ENCODE data around the gene NMNAT2. TPM values are rescaled to one million over a fixed set of nuclear protein-coding genes. Genes with fewer than 3 reads are reported as not detected.

The NMNAT2 gene
- total and polyA plus RNA-seq, 9 donors: 0.49 to 2.5 (median 0.98) TPM

DNA sequence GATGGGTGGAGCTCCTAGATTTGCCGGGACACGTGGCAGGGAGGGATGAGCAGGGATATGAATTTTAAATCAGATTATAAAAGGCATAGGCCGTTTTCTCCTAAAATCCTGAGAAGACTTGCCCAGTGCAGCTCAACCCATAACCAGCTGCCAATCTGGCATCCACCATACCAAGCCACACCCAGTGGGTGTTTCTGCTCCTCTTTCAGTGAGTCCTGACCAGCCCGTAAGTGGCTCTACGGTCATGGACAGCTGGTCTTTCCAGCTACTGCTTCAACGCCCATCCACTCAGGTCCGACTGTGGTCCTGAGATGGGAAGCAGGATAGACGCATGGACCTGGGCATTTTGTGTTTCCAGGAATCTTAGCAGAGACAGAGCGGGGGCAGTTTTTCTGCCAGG lies 124.9 kb downstream of the NMNAT2 start:
- Histone ChIP-seq H3K9me3 (replicated peaks; ENCODE audit: control insufficient read depth, low read depth, low read length) (peaks cover 3% of the 10 kb centered on the region), H3K27ac (ENCODE audit: low read length) (peak overlapping the region; percentile 51), H3K36me3 (ENCODE audit: control insufficient read depth, insufficient read depth, low read length) (no peaks in the 10 kb centered on the region), H3K4me1 (ENCODE audit: control insufficient read depth, insufficient read depth, low read length) (peaks cover 39% of the 10 kb centered on the region), H3K4me3 (ENCODE audit: low read length) (no peak overlapping the region), H3K27me3 (ENCODE audit: control insufficient read depth, insufficient read depth, low read length) (no peaks in the 10 kb centered on the region)
- DNase-seq: peak; percentile 49
- WGBS (ENCODE audit: insufficient coverage): 100% methylated on average over 5 of the region's 9 CpGs

DNA sequence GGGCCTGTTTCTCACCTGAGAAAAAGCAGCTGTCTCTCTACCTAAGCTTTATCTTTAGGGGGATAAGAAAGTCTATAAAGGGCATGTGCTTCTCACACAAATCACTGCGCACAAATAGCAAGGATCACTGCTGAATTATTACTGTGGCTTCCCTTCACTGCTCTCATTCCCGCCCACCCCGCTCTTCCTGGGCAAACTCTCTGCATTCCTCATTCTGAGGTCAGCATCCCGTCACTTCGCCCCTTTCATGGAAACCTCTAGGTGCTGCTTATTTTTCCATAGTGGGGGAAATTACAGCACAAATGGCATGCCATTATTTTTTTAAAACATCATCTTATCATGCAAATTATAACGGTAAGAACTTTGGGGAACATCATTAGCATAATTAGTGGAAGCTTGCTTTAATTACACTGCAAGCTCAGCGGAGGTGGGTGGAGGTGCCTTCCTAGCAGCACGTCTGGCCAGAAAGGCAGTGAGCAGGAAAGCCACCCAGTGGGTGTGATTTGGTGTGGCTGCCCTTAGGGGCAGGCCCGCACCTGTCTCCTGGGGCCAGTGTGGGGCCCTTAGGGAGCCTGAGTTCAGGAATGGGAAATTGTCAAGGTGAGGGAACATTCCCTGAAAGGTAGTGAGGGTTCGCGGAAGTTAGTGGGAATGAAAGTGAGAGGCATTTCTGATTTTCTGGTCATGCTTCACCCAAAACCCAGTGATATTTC lies 126.2 kb downstream of the NMNAT2 start:
- WGBS (ENCODE audit: insufficient coverage): 67% methylated on average over 6 of the region's 11 CpGs
- H3K4me3 ChIP-seq (ENCODE audit: low read length): no peak overlapping the region
- peak; percentile 88 for DNase-seq

DNA sequence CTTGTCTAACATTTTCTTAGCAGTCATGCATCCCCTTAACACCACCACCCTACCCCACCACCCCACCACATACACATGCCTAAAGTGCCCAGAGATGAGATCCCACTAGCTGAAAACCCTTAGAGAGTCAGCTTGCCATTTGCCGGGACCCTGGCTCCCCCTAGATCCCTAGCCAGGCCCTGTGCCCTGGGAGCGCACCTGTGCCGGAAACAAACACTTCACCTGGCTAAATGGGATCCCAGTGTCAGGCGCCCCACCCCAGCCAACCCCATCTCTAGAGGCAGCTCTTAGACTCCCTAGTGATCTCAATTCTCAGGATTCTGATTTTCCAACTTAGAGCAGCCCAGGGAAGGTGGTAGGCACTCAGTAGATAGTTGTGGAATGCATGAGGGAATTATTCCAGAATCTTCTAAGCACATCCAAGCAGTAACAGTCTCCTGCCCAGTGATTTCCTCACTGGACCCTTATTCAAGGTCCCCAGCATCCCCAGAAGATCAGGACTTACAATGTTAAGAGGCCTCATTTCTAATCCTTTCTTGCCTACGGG lies 126.9 kb downstream of the NMNAT2 start:
- H3K4me1 ChIP-seq (ENCODE audit: control insufficient read depth, insufficient read depth, low read length): peaks cover 59% of the 10 kb centered on the region
- peak overlapping the region; percentile 67 for H3K27ac ChIP-seq (ENCODE audit: low read length)
- H3K27me3 ChIP-seq (ENCODE audit: control insufficient read depth, insufficient read depth, low read length): no peaks in the 10 kb centered on the region
- peaks cover 3% of the 10 kb centered on the region for H3K9me3 ChIP-seq (replicated peaks; ENCODE audit: control insufficient read depth, low read depth, low read length)
- no peaks in the 10 kb centered on the region for H3K36me3 ChIP-seq (ENCODE audit: control insufficient read depth, insufficient read depth, low read length)
- H3K4me3 ChIP-seq (ENCODE audit: low read length): no peak overlapping the region
- DNase-seq: no peak
- 92% methylated on average over 2 of the region's 5 CpGs for WGBS (ENCODE audit: insufficient coverage)

More for the DNA sequence above, 126.2 kb downstream of the NMNAT2 start:
- Histone ChIP-seq H3K27me3 (ENCODE audit: control insufficient read depth, insufficient read depth, low read length) (no peaks in the 10 kb centered on the region), H3K4me1 (ENCODE audit: control insufficient read depth, insufficient read depth, low read length) (peaks cover 52% of the 10 kb centered on the region), H3K27ac (ENCODE audit: low read length) (peak overlapping the region; percentile 67), H3K9me3 (replicated peaks; ENCODE audit: control insufficient read depth, low read depth, low read length) (peaks cover 3% of the 10 kb centered on the region), H3K36me3 (ENCODE audit: control insufficient read depth, insufficient read depth, low read length) (no peaks in the 10 kb centered on the region)

DNA sequence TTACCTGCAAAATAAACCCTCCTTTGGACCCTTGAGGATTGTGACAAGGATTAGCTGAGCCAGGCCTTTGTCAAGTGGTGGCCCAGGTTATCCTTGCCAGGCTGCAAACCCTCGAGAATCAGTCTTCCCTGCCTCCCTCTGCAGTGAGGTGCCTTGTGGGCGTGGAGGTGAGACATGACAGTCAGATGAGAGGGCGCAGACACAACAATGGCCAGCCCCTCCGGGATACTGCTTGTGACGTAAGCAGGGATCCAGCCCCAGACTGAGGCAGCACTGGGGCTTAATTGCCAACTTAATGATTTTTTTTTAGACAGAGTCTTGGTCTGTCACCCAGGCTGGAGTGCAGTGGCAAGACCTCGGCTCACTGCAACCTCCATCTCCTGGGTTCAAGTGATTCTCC lies 127.6 kb downstream of the NMNAT2 start:
- Histone ChIP-seq H3K4me1 (ENCODE audit: control insufficient read depth, insufficient read depth, low read length) (peaks cover 61% of the 10 kb centered on the region), H3K27ac (ENCODE audit: low read length) (no peak overlapping the region), H3K4me3 (ENCODE audit: low read length) (no peak overlapping the region), H3K36me3 (ENCODE audit: control insufficient read depth, insufficient read depth, low read length) (no peaks in the 10 kb centered on the region), H3K9me3 (replicated peaks; ENCODE audit: control insufficient read depth, low read depth, low read length) (peaks cover 3% of the 10 kb centered on the region), H3K27me3 (ENCODE audit: control insufficient read depth, insufficient read depth, low read length) (no peaks in the 10 kb centered on the region)
- 89% methylated on average over 6 of the region's 6 CpGs for WGBS (ENCODE audit: insufficient coverage)
- no peak for DNase-seq

DNA sequence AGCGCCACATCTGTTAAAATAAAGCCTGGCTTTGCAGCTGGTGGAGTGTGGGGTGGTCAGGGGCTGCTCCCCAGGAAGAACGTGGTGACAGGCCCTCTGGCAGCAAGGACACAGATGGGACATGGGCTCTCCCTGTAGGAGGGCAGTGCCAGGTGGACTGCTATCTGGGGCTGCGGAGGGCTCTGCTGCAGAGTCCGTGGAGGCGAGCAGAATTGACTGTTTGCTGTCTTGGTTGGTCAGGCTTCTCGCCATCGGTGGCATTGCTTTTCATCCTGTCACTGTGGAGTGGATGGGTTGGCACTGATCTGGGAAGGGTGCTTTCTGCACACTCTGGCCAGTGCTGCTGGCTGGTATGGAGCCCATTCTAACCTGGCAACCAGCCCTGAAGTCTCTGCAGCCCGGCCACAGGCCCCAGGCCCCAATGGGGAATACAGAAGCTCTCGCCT lies 129.1 kb downstream of the NMNAT2 start:
- peaks cover 71% of the 10 kb centered on the region for H3K4me1 ChIP-seq (ENCODE audit: control insufficient read depth, insufficient read depth, low read length)
- H3K36me3 ChIP-seq (ENCODE audit: control insufficient read depth, insufficient read depth, low read length): no peaks in the 10 kb centered on the region
- H3K9me3 ChIP-seq (replicated peaks; ENCODE audit: control insufficient read depth, low read depth, low read length): peaks cover 3% of the 10 kb centered on the region
- DNase-seq: no peak
- no peak overlapping the region for H3K4me3 ChIP-seq (ENCODE audit: low read length)
- no peaks in the 10 kb centered on the region for H3K27me3 ChIP-seq (ENCODE audit: control insufficient read depth, insufficient read depth, low read length)
- WGBS (ENCODE audit: insufficient coverage): 77% methylated on average over 7 of the region's 9 CpGs
- peak overlapping the region; percentile 1 for H3K27ac ChIP-seq (ENCODE audit: low read length)

DNA sequence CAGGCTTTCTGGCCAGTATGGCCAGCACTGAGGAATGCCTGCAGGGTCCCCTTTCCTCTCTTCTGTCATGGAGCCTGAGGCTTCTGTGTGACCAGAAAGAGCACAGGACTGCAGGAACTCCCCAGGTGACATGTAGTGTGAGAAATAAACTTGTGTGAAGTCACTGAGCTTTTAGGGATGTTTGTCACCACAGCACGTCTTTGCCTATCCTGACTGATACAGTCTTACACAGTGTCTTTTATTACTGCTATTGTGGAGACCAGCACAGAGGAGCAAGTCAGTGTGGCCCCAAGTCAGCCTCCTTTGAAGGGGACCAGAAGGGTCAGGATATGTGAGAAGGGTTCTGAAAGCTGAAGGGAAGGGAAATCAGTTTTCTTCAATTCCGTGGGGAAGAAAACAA lies 129.6 kb downstream of the NMNAT2 start:
- Histone ChIP-seq H3K27ac (ENCODE audit: low read length) (peak overlapping the region; percentile 43), H3K9me3 (replicated peaks; ENCODE audit: control insufficient read depth, low read depth, low read length) (peaks cover 3% of the 10 kb centered on the region), H3K4me1 (ENCODE audit: control insufficient read depth, insufficient read depth, low read length) (peaks cover 76% of the 10 kb centered on the region), H3K4me3 (ENCODE audit: low read length) (no peak overlapping the region), H3K27me3 (ENCODE audit: control insufficient read depth, insufficient read depth, low read length) (no peaks in the 10 kb centered on the region), H3K36me3 (ENCODE audit: control insufficient read depth, insufficient read depth, low read length) (no peaks in the 10 kb centered on the region)
- no CpG with 5 or more reads among the region's 2 CpGs for WGBS (ENCODE audit: insufficient coverage)
- DNase-seq: no peak

DNA sequence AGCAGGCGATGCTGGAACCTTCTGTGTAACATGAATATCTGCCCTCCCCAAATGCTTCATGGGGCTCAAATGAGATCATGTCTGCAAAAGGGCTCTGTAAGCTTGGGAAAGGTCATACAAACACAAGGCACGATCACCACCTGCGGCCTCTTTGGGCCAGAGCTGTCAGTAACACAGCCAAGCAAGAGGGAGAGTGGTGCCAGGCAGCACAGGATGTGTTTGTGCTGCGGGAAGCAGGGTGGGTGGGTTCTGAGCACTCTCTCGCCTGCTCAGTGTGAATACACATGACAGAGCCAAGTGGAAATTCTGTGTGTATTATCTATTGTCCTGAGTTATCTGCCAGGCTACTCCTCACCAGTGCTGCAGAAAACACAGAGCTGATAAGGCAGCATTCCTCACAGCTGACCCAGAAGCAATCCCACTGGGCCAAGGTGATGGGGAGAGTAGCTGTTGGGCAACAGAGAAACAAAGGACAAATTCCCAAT lies 130.9 kb downstream of the NMNAT2 start:
- 20% methylated on average over 1 of the region's 5 CpGs for WGBS (ENCODE audit: insufficient coverage)
- DNase-seq: peak; percentile 71
- Histone ChIP-seq H3K4me3 (ENCODE audit: low read length) (no peak overlapping the region), H3K27ac (ENCODE audit: low read length) (peak overlapping the region; percentile 67), H3K4me1 (ENCODE audit: control insufficient read depth, insufficient read depth, low read length) (peaks cover 76% of the 10 kb centered on the region), H3K36me3 (ENCODE audit: control insufficient read depth, insufficient read depth, low read length) (no peaks in the 10 kb centered on the region), H3K9me3 (replicated peaks; ENCODE audit: control insufficient read depth, low read depth, low read length) (peaks cover 3% of the 10 kb centered on the region), H3K27me3 (ENCODE audit: control insufficient read depth, insufficient read depth, low read length) (no peaks in the 10 kb centered on the region)

DNA sequence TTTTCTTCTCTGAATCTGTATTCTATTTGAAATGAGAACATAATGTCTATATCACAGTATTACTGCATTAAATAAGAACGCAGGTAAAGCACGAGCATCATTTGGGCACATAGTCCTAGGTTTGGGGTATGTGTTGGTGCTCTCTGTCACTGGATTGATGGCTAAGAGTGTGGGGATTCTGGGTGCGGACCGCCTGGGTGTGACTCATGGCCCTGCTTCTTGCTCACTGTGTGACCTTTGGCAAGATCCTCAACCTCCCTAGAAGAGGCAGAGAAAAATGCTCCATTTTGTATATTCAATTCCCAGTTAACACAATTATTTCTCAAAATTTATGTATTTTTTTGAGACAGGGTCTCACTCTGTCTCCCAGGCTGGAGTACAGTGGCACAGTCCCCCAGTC lies 132.4 kb downstream of the NMNAT2 start:
- H3K27me3 ChIP-seq (ENCODE audit: control insufficient read depth, insufficient read depth, low read length): no peaks in the 10 kb centered on the region
- DNase-seq: no peak
- H3K4me1 ChIP-seq (ENCODE audit: control insufficient read depth, insufficient read depth, low read length): peaks cover 79% of the 10 kb centered on the region
- H3K36me3 ChIP-seq (ENCODE audit: control insufficient read depth, insufficient read depth, low read length): no peaks in the 10 kb centered on the region
- no CpG with 5 or more reads among the region's 4 CpGs for WGBS (ENCODE audit: insufficient coverage)
- H3K27ac ChIP-seq (ENCODE audit: low read length): no peak overlapping the region
- no peak overlapping the region for H3K4me3 ChIP-seq (ENCODE audit: low read length)
- H3K9me3 ChIP-seq (replicated peaks; ENCODE audit: control insufficient read depth, low read depth, low read length): peaks cover 3% of the 10 kb centered on the region

DNA sequence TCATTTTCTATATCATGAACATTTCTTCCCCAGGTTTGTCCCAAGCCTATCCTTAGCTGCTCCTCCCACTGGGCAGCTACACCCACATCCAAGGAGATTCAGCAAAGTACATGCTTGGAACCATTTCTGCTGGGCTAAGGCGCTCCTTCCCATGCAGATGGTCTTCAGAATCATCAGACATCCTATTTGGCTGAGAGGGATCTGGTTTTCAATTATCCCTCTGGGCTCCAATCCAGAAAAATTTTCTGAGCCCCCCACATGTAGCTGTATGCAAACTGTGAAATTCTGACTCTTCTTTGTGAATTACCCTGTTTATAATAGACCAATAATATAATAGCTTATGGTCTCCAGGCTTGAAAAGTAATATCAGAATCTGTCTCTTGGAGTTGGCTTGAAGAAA lies 132.9 kb downstream of the NMNAT2 start:
- Histone ChIP-seq H3K4me3 (ENCODE audit: low read length) (no peak overlapping the region), H3K9me3 (replicated peaks; ENCODE audit: control insufficient read depth, low read depth, low read length) (peaks cover 3% of the 10 kb centered on the region), H3K4me1 (ENCODE audit: control insufficient read depth, insufficient read depth, low read length) (peaks cover 79% of the 10 kb centered on the region), H3K27me3 (ENCODE audit: control insufficient read depth, insufficient read depth, low read length) (no peaks in the 10 kb centered on the region), H3K27ac (ENCODE audit: low read length) (peak overlapping the region; percentile 21), H3K36me3 (ENCODE audit: control insufficient read depth, insufficient read depth, low read length) (no peaks in the 10 kb centered on the region)
- WGBS (ENCODE audit: insufficient coverage): no CpG with 5 or more reads among the region's 1 CpG
- no peak for DNase-seq

DNA sequence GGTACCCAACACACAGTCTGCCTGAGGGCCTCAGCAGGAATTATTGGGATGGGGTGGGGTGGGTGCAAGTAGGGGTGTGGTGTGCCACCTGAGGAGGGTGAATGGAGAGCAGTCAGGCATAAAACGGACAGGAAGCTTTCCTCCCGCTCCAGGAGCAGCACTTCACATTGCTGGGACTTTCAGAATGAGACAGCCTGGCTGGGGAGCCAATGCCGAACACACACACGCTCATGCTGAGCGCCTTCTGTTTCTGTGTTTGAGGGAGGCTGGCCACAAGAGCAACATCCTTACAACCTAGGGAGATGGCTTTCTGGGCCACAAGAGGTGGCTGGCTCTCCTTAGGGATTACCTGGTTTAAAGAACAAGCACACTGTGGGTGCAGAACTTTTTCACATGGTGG lies 134.1 kb downstream of the NMNAT2 start:
- 100% methylated on average over 3 of the region's 5 CpGs for WGBS (ENCODE audit: insufficient coverage)
- peak overlapping the region; percentile 76 for H3K27ac ChIP-seq (ENCODE audit: low read length)
- peaks cover 80% of the 10 kb centered on the region for H3K4me1 ChIP-seq (ENCODE audit: control insufficient read depth, insufficient read depth, low read length)

More for the DNA sequence above, 134.1 kb downstream of the NMNAT2 start:
- no peak for DNase-seq
- H3K36me3 ChIP-seq (ENCODE audit: control insufficient read depth, insufficient read depth, low read length): no peaks in the 10 kb centered on the region
- H3K9me3 ChIP-seq (replicated peaks; ENCODE audit: control insufficient read depth, low read depth, low read length): peaks cover 3% of the 10 kb centered on the region
- H3K27me3 ChIP-seq (ENCODE audit: control insufficient read depth, insufficient read depth, low read length): no peaks in the 10 kb centered on the region
- H3K4me3 ChIP-seq (ENCODE audit: low read length): no peak overlapping the region
